Measurements from ENCODE around the gene UTP11. TPM values are rescaled to one million over a fixed set of nuclear protein-coding genes. Genes with fewer than 3 reads are reported as not detected.

UTP11 gene
- polyA plus RNA-seq, 1 donor from 2014 or later = 144 TPM

- Histone ChIP-seq H3K79me2 (replicated peaks; ENCODE audit: insufficient read depth, low read length) (peaks cover 17% of the 10 kb centered on the region), H3K9me3 (ENCODE audit: low read length) (no peaks in the 10 kb centered on the region), H3F3A (ENCODE audit: insufficient read depth, low read length, poor library complexity, severe bottlenecking) (no peaks in the 10 kb centered on the region), H4K20me1 (ENCODE audit: insufficient read depth) (no peaks in the 10 kb centered on the region), H2AFZ (ENCODE audit: low read depth, low read length) (no peak overlapping the region), H3K36me3 (ENCODE audit: insufficient read depth, low read length) (peaks cover 17% of the 10 kb centered on the region), H3K27me3 (ENCODE audit: insufficient read depth, low read depth, low read length) (no peaks in the 10 kb centered on the region), H3K27ac (ENCODE audit: low read length) (no peak overlapping the region), H3K9ac (ENCODE audit: low read length) (no peak overlapping the region), H3K9me2 (ENCODE audit: insufficient read depth, low read length) (no peaks in the 10 kb centered on the region), H3K4me2 (ENCODE audit: low read length) (no peak overlapping the region), H3K4me3 (ENCODE audit: low read length) (no peak overlapping the region)
- TF ChIP-seq MXI1 (conservative IDR thresholded peaks at IDR 0.05; ENCODE audit: poor library complexity, severe bottlenecking) (no peak), EZH2 (IDR thresholded peaks at IDR 0.05; ENCODE audit: borderline replicate concordance, insufficient read depth, low read length, poor library complexity, severe bottlenecking) (no peak), POLR2AphosphoS5 (IDR thresholded peaks at IDR 0.05) (no peak), RAD21 (conservative IDR thresholded peaks at IDR 0.05) (no peak), EP300 (conservative IDR thresholded peaks at IDR 0.05; ENCODE audit: poor library complexity, severe bottlenecking) (no peak), CTCF (IDR thresholded peaks at IDR 0.05; ENCODE audit: poor library complexity, severe bottlenecking) (no peak), TAF1 (IDR thresholded peaks at IDR 0.05; ENCODE audit: low read depth) (no peak), SMC3 (conservative IDR thresholded peaks at IDR 0.05; ENCODE audit: poor library complexity) (no peak), REST (IDR thresholded peaks at IDR 0.05; ENCODE audit: borderline replicate concordance) (no peak)
These were observed 24.9 kb upstream of the UTP11 start for GRCh38 chr1:37987679-37988078.

GRCh38 chr1:37989361-37989930 is 23.1 kb upstream of the UTP11 start:
- Histone ChIP-seq H3K9ac (ENCODE audit: low read length) (peak overlapping the region; percentile 82), H3K36me3 (ENCODE audit: insufficient read depth, low read length) (peaks cover 7% of the 10 kb centered on the region), H3K9me3 (ENCODE audit: low read length) (no peaks in the 10 kb centered on the region), H4K20me1 (ENCODE audit: insufficient read depth) (no peaks in the 10 kb centered on the region), H3K79me2 (replicated peaks; ENCODE audit: insufficient read depth, low read length) (peaks cover 17% of the 10 kb centered on the region), H3K4me2 (ENCODE audit: low read length) (peak overlapping the region; percentile 20), H2AFZ (ENCODE audit: low read depth, low read length) (peak overlapping the region; percentile 70), H3K4me3 (ENCODE audit: low read length) (peak overlapping the region; percentile 87), H3K27ac (ENCODE audit: low read length) (peak overlapping the region; percentile 73), H3K27me3 (ENCODE audit: insufficient read depth, low read depth, low read length) (no peaks in the 10 kb centered on the region), H3K9me2 (ENCODE audit: insufficient read depth, low read length) (no peaks in the 10 kb centered on the region), H3F3A (ENCODE audit: insufficient read depth, low read length, poor library complexity, severe bottlenecking) (no peaks in the 10 kb centered on the region)
- no peak for TF ChIP-seq MXI1 (conservative IDR thresholded peaks at IDR 0.05; ENCODE audit: poor library complexity, severe bottlenecking)
- no peak for TF ChIP-seq REST (IDR thresholded peaks at IDR 0.05; ENCODE audit: borderline replicate concordance)
- TF ChIP-seq EZH2 (IDR thresholded peaks at IDR 0.05; ENCODE audit: borderline replicate concordance, insufficient read depth, low read length, poor library complexity, severe bottlenecking) = no peak
- no peak for TF ChIP-seq EP300 (conservative IDR thresholded peaks at IDR 0.05; ENCODE audit: poor library complexity, severe bottlenecking)
- TF ChIP-seq TAF1 (IDR thresholded peaks at IDR 0.05; ENCODE audit: low read depth) = no peak
- no peak for TF ChIP-seq CTCF (IDR thresholded peaks at IDR 0.05; ENCODE audit: poor library complexity, severe bottlenecking)
- no peak for TF ChIP-seq SMC3 (conservative IDR thresholded peaks at IDR 0.05; ENCODE audit: poor library complexity)
- no peak for TF ChIP-seq RAD21 (conservative IDR thresholded peaks at IDR 0.05)
- TF ChIP-seq POLR2AphosphoS5 (IDR thresholded peaks at IDR 0.05) = no peak
